Measurements from ENCODE around the gene FAM222A. TPM values are rescaled to one million over a fixed set of nuclear protein-coding genes. Genes with fewer than 3 reads are reported as not detected.

FAM222A gene
- total RNA-seq, 2 experiments from 2014 or later: 0.76 to 1.0 TPM

DNA sequence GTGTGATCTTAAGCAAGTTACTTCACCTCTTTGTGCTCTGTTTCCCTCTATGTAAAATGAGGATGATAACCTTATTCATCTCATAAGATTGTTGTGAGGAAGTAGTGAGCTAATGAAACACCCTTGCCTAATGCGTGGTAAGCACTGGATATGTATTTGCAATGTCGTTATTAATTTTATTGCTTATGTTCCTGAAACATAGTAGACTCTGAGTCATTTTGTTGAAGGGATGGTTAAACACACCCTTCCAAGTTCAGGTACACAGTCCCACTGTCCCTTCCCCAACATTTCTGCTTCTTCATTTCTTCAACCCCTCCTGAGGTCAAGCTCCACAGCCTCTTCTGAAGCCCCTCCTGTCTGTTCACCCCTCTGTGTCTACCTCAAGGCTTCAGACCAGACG lies 40.2 kb upstream of the FAM222A start:
- no peak for DNase-seq
- intact Hi-C loops (cut with micrococcal nuclease): no loop called here
- ChIA-PET CTCF (no interaction called here), POLR2A (no interaction called here)
- TF ChIP-seq, protein P1, sequence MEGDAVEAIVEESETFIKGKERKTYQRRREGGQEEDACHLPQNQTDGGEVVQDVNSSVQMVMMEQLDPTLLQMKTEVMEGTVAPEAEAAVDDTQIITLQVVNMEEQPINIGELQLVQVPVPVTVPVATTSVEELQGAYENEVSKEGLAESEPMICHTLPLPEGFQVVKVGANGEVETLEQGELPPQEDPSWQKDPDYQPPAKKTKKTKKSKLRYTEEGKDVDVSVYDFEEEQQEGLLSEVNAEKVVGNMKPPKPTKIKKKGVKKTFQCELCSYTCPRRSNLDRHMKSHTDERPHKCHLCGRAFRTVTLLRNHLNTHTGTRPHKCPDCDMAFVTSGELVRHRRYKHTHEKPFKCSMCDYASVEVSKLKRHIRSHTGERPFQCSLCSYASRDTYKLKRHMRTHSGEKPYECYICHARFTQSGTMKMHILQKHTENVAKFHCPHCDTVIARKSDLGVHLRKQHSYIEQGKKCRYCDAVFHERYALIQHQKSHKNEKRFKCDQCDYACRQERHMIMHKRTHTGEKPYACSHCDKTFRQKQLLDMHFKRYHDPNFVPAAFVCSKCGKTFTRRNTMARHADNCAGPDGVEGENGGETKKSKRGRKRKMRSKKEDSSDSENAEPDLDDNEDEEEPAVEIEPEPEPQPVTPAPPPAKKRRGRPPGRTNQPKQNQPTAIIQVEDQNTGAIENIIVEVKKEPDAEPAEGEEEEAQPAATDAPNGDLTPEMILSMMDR (IDR thresholded peaks at IDR 0.05): no peak
- H3K27ac Mint-ChIP-seq: no peak overlapping the region
- no peaks in the 10 kb centered on the region for H3K9me3 Mint-ChIP-seq
- H3K4me1 Mint-ChIP-seq (ENCODE audit: low read depth): no peaks in the 10 kb centered on the region
- no peak for ATAC-seq
- no peak overlapping the region for H3K4me3 Mint-ChIP-seq
- no peaks in the 10 kb centered on the region for H3K36me3 Mint-ChIP-seq (ENCODE audit: low read depth)
- peaks cover 6% of the 10 kb centered on the region for H3K27me3 Mint-ChIP-seq

DNA sequence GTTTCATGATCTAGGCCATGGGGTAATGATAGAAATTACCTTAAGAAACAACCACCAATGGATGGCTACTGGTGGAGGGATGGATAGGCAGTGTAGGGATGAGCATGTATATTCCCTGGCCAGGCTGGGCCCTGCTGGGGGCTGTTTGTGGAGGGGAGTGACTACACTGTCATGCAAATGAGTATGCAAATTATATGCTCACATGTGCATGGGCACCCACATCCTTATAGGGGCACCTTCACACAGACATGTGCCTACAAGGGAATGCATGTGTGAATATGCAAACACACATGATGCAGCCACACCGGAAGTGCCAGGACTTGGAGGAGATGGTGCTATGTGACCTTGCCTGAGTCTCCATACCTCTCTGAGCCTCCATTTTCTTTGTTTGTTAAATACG lies 39.7 kb upstream of the FAM222A start:
- Mint-ChIP-seq H3K9me3 (no peaks in the 10 kb centered on the region), H3K27me3 (peaks cover 6% of the 10 kb centered on the region), H3K36me3 (ENCODE audit: low read depth) (no peaks in the 10 kb centered on the region), H3K4me3 (no peak overlapping the region), H3K4me1 (ENCODE audit: low read depth) (no peaks in the 10 kb centered on the region), H3K27ac (no peak overlapping the region)
- POLR2A ChIA-PET: no interaction called here
- DNase-seq (no peak), ATAC-seq (no peak)
- TF ChIP-seq, protein P1 (IDR thresholded peaks at IDR 0.05): no peak
- intact Hi-C loops (cut with micrococcal nuclease): no loop called here
- CTCF ChIA-PET: interaction anchor here (0.6 kb wide), 1 partner anchor 241 kb away, joined by 3 read pairs; no protein-coding TSS in a partner anchor

- ATAC-seq (no peak), DNase-seq (no peak)
- CTCF ChIA-PET: no interaction called here
- no peaks in the 10 kb centered on the region for H3K9me3 Mint-ChIP-seq
- H3K27me3 Mint-ChIP-seq: peaks cover 6% of the 10 kb centered on the region
- H3K27ac Mint-ChIP-seq: no peak overlapping the region
- TF ChIP-seq, protein P1 (IDR thresholded peaks at IDR 0.05): no peak
- no peak overlapping the region for H3K4me3 Mint-ChIP-seq
- no peaks in the 10 kb centered on the region for H3K4me1 Mint-ChIP-seq (ENCODE audit: low read depth)
- intact Hi-C loops (cut with micrococcal nuclease): no loop called here
- POLR2A ChIA-PET: no interaction called here
- H3K36me3 Mint-ChIP-seq (ENCODE audit: low read depth): no peaks in the 10 kb centered on the region
Measured at GRCh38 chr12:109675411-109675810, 38.2 kb upstream of the FAM222A start.

GRCh38 chr12:109677279-109677691 lies 36.3 kb upstream of the FAM222A start:
- Mint-ChIP-seq H3K27ac (no peak overlapping the region), H3K36me3 (ENCODE audit: low read depth) (no peaks in the 10 kb centered on the region), H3K27me3 (peaks cover 6% of the 10 kb centered on the region), H3K9me3 (no peaks in the 10 kb centered on the region), H3K4me1 (ENCODE audit: low read depth) (no peaks in the 10 kb centered on the region), H3K4me3 (no peak overlapping the region)
- no peak for ATAC-seq
- POLR2A ChIA-PET: no interaction called here
- CTCF ChIA-PET: no interaction called here
- TF ChIP-seq, protein P1 (IDR thresholded peaks at IDR 0.05): no peak
- intact Hi-C loops (cut with micrococcal nuclease): no loop called here
- DNase-seq: no peak

DNA sequence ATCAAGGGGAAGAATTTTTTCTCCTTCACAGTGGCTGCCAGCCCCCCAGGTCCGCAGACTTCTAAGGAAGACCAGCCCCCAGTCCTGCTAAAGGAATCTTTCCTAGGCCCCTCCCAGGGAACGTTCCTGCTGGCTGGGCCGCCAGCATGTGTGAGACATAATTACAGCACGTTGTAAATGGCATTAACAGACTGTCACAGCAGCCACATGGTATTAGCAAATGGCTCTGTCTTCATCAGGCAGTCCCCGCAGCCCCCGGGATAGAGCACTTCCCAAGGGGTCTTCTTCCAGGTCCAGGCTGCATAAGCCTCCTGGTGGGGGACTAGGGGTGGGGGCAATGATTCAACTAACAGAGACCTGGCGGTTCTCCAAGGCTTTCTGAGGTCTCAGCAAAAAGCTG lies 34.9 kb upstream of the FAM222A start:
- ChIA-PET POLR2A (no interaction called here), CTCF (no interaction called here)
- Mint-ChIP-seq H3K4me1 (ENCODE audit: low read depth) (no peaks in the 10 kb centered on the region), H3K27me3 (peaks cover 6% of the 10 kb centered on the region), H3K36me3 (ENCODE audit: low read depth) (no peaks in the 10 kb centered on the region), H3K9me3 (no peaks in the 10 kb centered on the region), H3K27ac (no peak overlapping the region), H3K4me3 (no peak overlapping the region)
- DNase-seq (no peak), ATAC-seq (no peak)
- intact Hi-C loops (cut with micrococcal nuclease): no loop called here
- TF ChIP-seq, protein P1 (IDR thresholded peaks at IDR 0.05): no peak

Data from activated CD8-positive, alpha-beta T cell treated with anti-CD3 and anti-CD28 coated beads for 36 hours (primary cell).